GM23338 (cell line): Measurements from ENCODE around the gene WWOX. TPM values are rescaled to one million over a fixed set of nuclear protein-coding genes. Genes with fewer than 3 reads are reported as not detected.

Experiments
- ATAC-seq: fragments of 200-7000 bp; cut with Tn5 transposase; 3 replicates; pipeline ENCODE4 v1.9.1; 2020
- DNase-seq: peaks from one replicate; pipeline ENCODE4 v3.0.0-alpha.2; 2015; ENCODE audit warnings: low spot score
- H2AFZ ChIP-seq: fragments of 200-600 bp; sonication (generic); 2 replicates; pipeline ENCODE4 v1.8.0; 2016; ENCODE audit warnings: antibody characterized with exemption, mild to moderate bottlenecking, moderate library complexity
- H3F3A ChIP-seq: fragments of 200-600 bp; sonication (generic); replicated peaks from 2 replicates; pipeline ENCODE4 v1.8.0; 2017; ENCODE audit warnings: antibody characterized with exemption, mixed run types, low read depth
- H3K27ac ChIP-seq: fragments of 200-600 bp; sonication (generic); 2 replicates; pipeline ENCODE4 v1.6.1; 2016; ENCODE audit warnings: low read depth
- H3K27me3 ChIP-seq: fragments of 200-600 bp; sonication (generic); 2 replicates; pipeline ENCODE4 v1.8.0; 2016; ENCODE audit warnings: mild to moderate bottlenecking, mixed run types, moderate library complexity; ENCODE audit not compliant: insufficient read depth
- H3K36me3 ChIP-seq: fragments of 200-600 bp; sonication (generic); 2 replicates; pipeline ENCODE4 v1.8.0; 2016; ENCODE audit warnings: mild to moderate bottlenecking; ENCODE audit not compliant: insufficient read depth
- H3K4me1 ChIP-seq: fragments of 200-600 bp; sonication (generic); 2 replicates; pipeline ENCODE4 v1.8.0; 2016; ENCODE audit warnings: mild to moderate bottlenecking, moderate library complexity; ENCODE audit not compliant: insufficient read depth
- H3K4me2 ChIP-seq: fragments of 200-600 bp; sonication (generic); 2 replicates; pipeline ENCODE4 v1.7.1; 2017; ENCODE audit warnings: mixed run types
- H3K4me3 ChIP-seq: fragments of 200-600 bp; sonication (generic); 2 replicates; pipeline ENCODE4 v1.6.1; 2016; ENCODE audit warnings: mixed run types
- H3K79me2 ChIP-seq: fragments of 200-600 bp; sonication (generic); replicated peaks from 2 replicates; pipeline ENCODE4 v1.8.0; 2017; ENCODE audit warnings: mild to moderate bottlenecking; ENCODE audit not compliant: insufficient read depth
- H3K9me2 ChIP-seq: fragments of 200-600 bp; sonication (generic); 2 replicates; pipeline ENCODE4 v1.8.0; 2017; ENCODE audit not compliant: insufficient read depth
- H4K20me1 ChIP-seq: fragments of 200-600 bp; sonication (generic); replicated peaks from 2 replicates; pipeline ENCODE4 v1.8.0; 2017; ENCODE audit warnings: mild to moderate bottlenecking; ENCODE audit not compliant: insufficient read depth
- H3K27ac Mint-ChIP-seq: 2 replicates; pipeline ENCODE4 v1.8.0; 2020; ENCODE audit warnings: inconsistent platforms, mild to moderate bottlenecking, moderate library complexity, mixed read lengths
- H3K27me3 Mint-ChIP-seq: 3 replicates; pipeline ENCODE4 v1.8.0; 2022; ENCODE audit warnings: low read depth, mild to moderate bottlenecking, moderate library complexity, mixed read lengths, inconsistent platforms; ENCODE audit not compliant: insufficient read depth, poor library complexity
- H3K36me3 Mint-ChIP-seq: 3 replicates; pipeline ENCODE4 v1.8.0; 2021; ENCODE audit warnings: low read depth, mild to moderate bottlenecking, inconsistent platforms, moderate library complexity, mixed read lengths
- H3K4me1 Mint-ChIP-seq: 3 replicates; pipeline ENCODE4 v1.8.0; 2020; ENCODE audit warnings: mild to moderate bottlenecking, inconsistent platforms, mixed read lengths
- H3K4me3 Mint-ChIP-seq: 3 replicates; pipeline ENCODE4 v1.8.0; 2021; ENCODE audit warnings: moderate library complexity, mild to moderate bottlenecking, inconsistent platforms, mixed read lengths
- H3K9me3 Mint-ChIP-seq: 3 replicates; pipeline ENCODE4 v1.8.0; 2020; ENCODE audit warnings: moderate library complexity, mild to moderate bottlenecking, inconsistent platforms, mixed read lengths
- CTCF ChIP-seq, 2 experiments: fragments of 200-600 bp in 1 of 2; sonication (generic) in 1 of 2; conservative IDR thresholded peaks; 2 replicates each; pipeline versions ENCODE4 v1.5.1 to v1.6.1; 2016 to 2017; ENCODE audit warnings: antibody characterized with exemption in 2 of 2, low read depth in 2 of 2, mild to moderate bottlenecking in 2 of 2, moderate library complexity in 1 of 2
- ETS1 ChIP-seq: IDR thresholded peaks from 2 replicates; pipeline ENCODE4 v1.6.1; 2016; ENCODE audit warnings: antibody characterized with exemption
- EZH2 ChIP-seq: fragments of 200-600 bp; sonication (generic); IDR thresholded peaks from one replicate; pipeline ENCODE4 v1.8.0; 2017; ENCODE audit warnings: antibody characterized with exemption, mild to moderate bottlenecking, low read depth; ENCODE audit not compliant: unreplicated experiment
- EZH2phosphoT487 ChIP-seq: fragments of 200-600 bp; sonication (generic); IDR thresholded peaks from one replicate; pipeline ENCODE4 v1.8.1; 2018; ENCODE audit warnings: antibody characterized with exemption; ENCODE audit not compliant: unreplicated experiment
- STAT1 ChIP-seq: IDR thresholded peaks from one replicate; pipeline ENCODE4 v1.6.1; 2016; ENCODE audit warnings: antibody characterized with exemption; ENCODE audit not compliant: unreplicated experiment
- ZNF114 ChIP-seq: fragments of 250-450 bp; sonication (Bioruptor Pico); IDR thresholded peaks from 2 replicates; pipeline ENCODE4 v1.5.0; 2020; ENCODE audit warnings: mild to moderate bottlenecking, moderate library complexity
- ZNF331 ChIP-seq: fragments of 250-450 bp; sonication (Bioruptor Pico); IDR thresholded peaks from 2 replicates; pipeline ENCODE4 v1.5.0; 2020; ENCODE audit warnings: low read depth, mild to moderate bottlenecking, moderate library complexity
- polyA plus RNA-seq: library from polyadenylated mRNA; unstranded; fragments of >200 nt; fragmentation: Nextera tagmentation; extraction: Ambion mirVana; gene quantifications from 2 replicates; pipeline ENCODE4 v1.2.1, GENCODE V29; 2016
- total RNA-seq: library from RNA; depleted of rRNA; stranded (reverse); fragments of >200 nt; shearing (Covaris generic); gene quantifications from 2 replicates; pipeline ENCODE4 v1.2.3, GENCODE V29; 2014
- TF ChIP-seq, protein P1 (sequence below): IDR thresholded peaks from one replicate; pipeline ENCODE4 v1.6.1; 2018; ENCODE audit warnings: antibody characterized with exemption; ENCODE audit not compliant: unreplicated experiment

WWOX gene
- total and polyA plus RNA-seq, 2 experiments from 2014 or later, result 10.0 to 19.3 TPM

- TF ChIP-seq CTCF (conservative IDR thresholded peaks at IDR 0.05; ENCODE audit: low read depth in 2 of 2) (no peak), ETS1 (no peak)
Measured at GRCh38 chr16:79001156-79001967, 901.9 kb downstream of the WWOX start (continued).

DNA sequence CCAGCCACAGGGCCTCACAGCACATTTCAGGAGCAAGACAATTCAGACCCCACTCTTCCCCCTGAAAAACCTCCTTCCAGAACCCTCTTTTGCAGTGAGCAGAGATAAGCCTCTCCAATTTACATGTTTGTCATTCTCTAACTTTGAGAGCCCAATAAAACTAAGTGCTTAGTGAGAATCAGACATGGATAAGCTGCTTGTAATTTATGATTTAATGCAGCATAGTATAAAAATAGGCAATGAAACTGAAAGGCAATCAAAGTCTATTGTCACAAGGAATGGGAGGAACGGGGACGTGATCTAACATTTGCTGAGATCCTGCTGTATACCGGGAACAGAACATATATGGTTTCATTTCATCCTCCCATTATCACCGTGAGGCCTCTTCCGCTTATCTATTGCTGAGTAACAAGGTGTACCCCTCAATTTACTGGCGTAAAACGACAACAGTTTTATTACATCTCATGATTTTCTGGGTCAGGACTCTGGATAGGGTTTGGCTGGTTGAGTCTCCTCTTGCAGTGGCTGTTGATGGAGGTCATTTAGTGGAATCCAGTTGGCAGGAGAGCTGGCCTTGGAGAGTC lies 903.7 kb downstream of the WWOX start:
- ATAC-seq (no peak), DNase-seq (no peak)
- Mint-ChIP-seq H3K9me3 (peaks cover 3% of the 10 kb centered on the region; the same call in 2 of the 3 replicates), H3K4me3 (no peak overlapping the region), H3K27ac (no peak overlapping the region), H3K36me3 (no peaks in the 10 kb centered on the region), H3K27me3 (peaks cover 2% of the 10 kb centered on the region), H3K4me1 (peaks cover 18% of the 10 kb centered on the region)
- Histone ChIP-seq H4K20me1 (no peaks in the 10 kb centered on the region), H3K79me2 (no peaks in the 10 kb centered on the region), H3K4me2 (no peak overlapping the region), H3F3A (no peaks in the 10 kb centered on the region), H3K36me3 (no peaks in the 10 kb centered on the region), H3K4me3 (no peak overlapping the region), H3K4me1 (peaks cover 16% of the 10 kb centered on the region), H3K9me2 (no peaks in the 10 kb centered on the region), H3K27me3 (no peaks in the 10 kb centered on the region), H3K27ac (no peak overlapping the region), H2AFZ (no peak overlapping the region)
- TF ChIP-seq CTCF (conservative IDR thresholded peaks at IDR 0.05; ENCODE audit: low read depth in 2 of 2) (no peak), ZNF114 (CRISPR knock-in tag) (no peak), ETS1 (no peak), EZH2 (no peak), ZNF331 (CRISPR knock-in tag) (no peak), EZH2phosphoT487 (no peak), STAT1 (no peak)
- TF ChIP-seq, protein P1, sequence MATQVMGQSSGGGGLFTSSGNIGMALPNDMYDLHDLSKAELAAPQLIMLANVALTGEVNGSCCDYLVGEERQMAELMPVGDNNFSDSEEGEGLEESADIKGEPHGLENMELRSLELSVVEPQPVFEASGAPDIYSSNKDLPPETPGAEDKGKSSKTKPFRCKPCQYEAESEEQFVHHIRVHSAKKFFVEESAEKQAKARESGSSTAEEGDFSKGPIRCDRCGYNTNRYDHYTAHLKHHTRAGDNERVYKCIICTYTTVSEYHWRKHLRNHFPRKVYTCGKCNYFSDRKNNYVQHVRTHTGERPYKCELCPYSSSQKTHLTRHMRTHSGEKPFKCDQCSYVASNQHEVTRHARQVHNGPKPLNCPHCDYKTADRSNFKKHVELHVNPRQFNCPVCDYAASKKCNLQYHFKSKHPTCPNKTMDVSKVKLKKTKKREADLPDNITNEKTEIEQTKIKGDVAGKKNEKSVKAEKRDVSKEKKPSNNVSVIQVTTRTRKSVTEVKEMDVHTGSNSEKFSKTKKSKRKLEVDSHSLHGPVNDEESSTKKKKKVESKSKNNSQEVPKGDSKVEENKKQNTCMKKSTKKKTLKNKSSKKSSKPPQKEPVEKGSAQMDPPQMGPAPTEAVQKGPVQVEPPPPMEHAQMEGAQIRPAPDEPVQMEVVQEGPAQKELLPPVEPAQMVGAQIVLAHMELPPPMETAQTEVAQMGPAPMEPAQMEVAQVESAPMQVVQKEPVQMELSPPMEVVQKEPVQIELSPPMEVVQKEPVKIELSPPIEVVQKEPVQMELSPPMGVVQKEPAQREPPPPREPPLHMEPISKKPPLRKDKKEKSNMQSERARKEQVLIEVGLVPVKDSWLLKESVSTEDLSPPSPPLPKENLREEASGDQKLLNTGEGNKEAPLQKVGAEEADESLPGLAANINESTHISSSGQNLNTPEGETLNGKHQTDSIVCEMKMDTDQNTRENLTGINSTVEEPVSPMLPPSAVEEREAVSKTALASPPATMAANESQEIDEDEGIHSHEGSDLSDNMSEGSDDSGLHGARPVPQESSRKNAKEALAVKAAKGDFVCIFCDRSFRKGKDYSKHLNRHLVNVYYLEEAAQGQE, result no peak
